KG1 (cell line): Measurements from ENCODE around the gene METTL8.
"Not testable (repeated sequence)": the region's sequence is repeated elsewhere in the genome, so short reads cannot be mapped to it uniquely, and the experiment has no call there.

Source experiments
- DNase-seq: peaks from one replicate; lab custom pipeline; 2025; lab: John Stamatoyannopoulos, UW

METTL8 gene

DNA sequence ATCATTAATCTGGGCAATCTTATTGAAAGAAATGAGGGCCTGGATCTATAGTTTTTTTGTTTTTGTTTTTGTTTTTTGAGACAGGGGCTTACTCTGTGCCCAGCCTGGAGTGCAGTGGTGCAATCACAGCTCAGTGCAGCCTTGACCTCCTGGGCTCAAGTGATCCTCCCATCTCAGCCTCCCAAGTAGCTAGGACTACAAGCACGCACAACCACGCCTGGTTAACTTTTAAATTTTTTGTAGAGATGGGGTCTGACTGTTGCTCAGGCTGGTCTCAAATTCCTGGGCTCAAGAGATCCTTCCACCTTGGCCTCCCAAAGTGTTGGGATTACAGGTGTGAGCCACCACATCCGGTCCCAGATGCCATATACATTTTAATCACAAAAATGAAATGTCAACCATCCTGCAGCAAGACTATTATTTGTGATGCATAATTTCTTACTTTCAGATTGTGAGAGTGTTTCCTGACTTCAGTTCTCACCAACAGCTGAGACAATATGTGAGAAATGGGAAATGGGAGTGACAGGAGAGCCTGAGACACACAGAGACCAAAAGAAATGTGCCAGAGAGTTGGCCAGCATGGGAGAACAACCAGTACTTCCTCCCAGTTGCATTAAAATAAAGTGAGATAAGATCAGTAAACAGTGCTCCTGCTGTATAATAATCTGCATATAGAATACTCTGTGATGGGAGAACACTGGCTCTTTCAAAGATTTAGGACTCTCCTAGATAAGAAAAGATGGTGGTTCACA lies 87.6 kb downstream of the METTL8 start:
- DNase-seq = no peak

DNA sequence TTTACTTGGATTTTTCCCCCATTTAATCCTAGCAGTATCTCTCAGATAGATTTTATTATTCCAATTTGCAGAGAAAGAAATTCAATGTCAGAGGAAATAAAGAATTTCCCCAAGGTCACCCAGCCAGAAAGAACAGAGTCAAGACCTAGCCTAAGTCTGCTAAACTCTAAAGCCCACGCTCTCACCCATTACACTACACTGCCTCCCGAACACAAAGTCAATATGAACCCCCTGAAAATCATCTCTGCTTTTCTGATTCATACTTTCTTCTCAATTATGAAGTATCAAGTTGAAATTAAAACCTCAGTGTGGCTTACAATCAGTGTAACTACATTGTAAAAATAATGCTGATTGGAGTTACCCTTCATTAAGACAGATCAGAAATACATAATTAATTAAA lies 89.6 kb downstream of the METTL8 start:
- DNase-seq = no peak

DNA sequence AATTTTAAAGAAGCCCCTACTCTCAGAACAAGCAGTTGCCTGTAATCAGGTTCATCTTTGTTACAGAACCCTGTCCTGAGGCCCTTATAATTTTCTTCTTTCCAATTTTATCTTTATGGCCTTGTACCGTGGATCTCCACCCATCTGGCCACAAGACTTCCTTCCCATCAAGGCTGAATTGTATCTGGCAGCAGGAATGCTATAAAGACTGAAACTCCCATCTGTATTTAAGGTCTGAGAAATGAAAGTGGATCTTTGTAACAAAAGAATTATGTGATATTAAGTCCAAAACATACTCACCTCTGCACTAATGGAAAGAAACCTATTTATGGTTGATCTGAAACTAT lies 91.8 kb downstream of the METTL8 start:
- DNase-seq = no peak

DNA sequence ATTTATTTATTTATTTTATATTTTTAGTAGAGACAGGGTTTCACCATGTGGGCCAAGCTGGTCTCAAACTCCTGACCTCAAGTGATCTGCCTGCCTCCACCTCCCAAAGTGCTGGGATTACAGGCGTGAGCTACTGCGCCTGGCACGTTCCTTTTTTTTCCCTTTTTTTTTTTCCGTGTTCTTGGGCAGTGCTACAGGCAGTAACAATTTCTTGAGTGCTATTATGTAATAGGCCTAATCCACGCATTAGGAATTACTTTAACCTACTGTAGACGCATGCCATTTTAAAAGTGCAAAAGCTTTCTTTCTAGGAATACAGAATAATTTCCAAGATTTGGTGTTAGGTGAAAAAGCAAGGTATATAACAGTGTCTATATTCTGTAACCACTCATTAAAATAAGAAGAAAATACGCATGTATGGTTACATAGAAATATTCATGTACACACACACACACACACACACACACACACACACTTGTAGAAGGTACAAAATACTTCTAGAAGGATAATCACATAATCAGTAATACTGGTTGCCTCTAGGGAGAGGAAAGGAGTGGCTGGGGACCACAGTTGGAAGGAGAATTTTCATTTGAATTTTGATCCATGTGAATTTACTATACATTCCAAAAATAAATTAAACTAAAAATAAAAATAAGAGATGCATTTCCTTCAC lies 92.3 kb downstream of the METTL8 start:
- no peak for DNase-seq

DNA sequence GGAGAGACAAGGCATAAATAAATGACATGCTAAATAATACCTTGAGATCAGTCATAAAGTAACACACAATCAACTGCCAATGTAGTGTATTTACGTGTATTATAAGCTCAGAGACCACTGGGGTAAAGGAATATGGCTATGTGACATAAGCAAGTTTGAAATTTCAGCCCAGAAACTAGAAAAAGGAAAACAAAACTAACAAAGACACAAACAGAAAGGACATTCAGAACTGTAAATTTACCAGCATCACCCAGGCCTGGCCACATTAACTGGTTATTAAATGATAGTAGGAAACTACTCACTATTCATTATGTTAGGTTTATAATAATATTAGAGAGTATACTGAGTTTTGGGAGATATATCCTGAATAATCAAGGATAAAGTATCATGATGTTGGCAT lies 98.8 kb downstream of the METTL8 start:
- DNase-seq = no peak

DNA sequence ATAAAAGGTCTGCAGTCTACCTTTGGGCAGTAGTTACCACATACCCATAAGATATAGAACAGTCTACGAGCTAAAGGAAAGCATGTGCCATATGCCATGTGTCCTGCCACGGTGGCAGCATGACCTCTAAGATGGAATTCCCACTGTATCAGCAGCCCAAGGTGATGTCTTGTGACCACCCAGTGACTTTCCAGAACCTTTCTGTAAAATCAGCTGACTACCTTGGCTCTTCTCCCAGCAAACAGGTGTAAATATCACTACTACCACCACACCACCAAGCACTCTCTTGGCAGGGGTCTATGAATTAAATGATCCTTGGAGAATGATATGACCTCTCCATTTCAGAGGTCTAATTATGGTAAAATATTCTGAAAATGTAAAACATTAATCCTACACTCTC lies 99.6 kb downstream of the METTL8 start:
- no peak for DNase-seq

DNA sequence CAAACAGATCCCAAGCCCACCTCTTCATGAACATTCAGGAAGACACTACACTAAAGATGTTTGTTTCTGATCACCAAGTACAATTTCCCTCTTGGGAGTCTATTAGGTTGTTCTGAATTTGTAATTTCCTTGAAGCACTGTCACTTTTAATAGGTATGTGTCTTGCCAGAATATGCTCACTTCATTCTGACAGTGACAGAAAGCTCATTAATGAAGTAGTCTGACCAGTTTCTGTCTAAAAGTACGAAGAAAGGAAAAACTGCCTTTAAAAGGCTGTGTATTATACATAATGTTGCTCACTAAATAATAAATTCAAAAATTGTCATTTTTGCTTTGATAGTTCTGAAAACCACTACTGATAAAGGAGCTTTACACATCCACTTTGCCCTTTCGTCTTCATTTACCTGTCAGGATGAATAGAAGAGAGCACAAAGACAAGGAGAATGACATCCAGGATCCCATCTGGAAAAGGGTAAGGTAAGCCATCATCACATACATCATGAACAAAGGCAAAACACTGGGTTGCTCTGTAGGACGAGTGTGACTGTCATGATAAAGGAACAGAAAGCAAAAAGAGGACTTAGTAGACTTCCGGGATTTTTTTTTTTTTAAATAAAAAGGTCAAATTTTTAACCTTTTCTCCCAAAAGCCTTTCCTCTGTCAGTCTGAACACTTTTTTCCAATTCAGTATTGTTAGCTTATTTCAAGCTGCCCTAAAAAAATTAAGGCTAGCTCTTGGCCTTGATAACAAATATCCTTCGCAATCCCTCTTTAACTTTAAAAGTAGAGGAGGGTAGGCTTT lies 103.4 kb downstream of the METTL8 start:
- no peak for DNase-seq

DNA sequence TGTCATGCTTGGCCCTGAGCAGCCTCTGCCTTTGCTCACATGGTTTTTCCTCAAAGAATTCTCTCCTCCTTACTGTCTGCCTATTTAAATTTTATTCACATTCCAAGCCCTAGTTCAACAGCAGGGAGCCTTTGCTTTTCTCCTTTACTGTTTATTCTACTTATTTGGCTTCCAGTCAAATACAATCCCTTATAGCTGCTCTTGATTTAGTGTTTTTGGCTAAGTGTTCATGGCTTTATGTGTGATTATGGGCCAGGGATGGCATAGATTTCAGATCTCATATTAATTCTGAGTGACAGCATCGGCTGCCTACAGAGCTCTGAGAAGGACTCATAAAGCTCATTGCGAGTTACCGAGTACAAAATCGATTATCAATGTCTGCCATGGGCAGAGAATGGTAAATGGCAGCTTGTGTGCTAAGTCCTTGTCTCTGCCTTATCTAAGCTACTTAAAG lies 106.7 kb downstream of the METTL8 start:
- no peak for DNase-seq

DNA sequence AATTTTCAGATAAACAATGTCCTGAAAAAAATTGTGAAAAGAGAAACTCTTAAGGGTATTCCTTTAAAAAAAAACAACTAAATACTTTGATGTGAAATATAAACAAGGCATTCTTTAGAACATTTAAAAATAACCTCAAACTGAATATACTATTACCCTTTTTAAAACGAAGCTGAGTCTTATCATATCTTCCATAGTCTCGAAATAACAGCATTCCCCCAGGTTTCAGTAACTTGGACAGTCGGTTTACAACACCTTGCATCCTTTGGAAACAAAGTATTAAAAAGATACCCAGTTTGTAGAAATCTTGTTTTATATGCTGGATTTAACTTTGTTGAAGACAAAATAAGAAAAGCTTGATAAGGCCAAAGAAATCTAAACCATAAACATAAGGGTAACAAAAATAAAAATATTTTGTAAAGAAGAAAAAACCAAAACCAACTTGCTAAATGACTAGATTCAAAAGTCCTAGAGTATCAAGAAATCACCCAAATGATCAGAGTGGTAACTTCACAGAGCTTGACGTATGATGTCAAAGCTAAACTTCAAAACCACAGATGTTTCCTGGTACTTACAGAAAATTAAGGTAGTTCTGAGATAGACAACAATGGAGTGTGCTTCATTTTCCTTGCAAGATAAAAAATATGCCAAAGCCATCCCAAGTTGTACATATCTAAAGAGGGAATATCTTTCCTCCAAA lies 107.8 kb downstream of the METTL8 start:
- no peak for DNase-seq

DNA sequence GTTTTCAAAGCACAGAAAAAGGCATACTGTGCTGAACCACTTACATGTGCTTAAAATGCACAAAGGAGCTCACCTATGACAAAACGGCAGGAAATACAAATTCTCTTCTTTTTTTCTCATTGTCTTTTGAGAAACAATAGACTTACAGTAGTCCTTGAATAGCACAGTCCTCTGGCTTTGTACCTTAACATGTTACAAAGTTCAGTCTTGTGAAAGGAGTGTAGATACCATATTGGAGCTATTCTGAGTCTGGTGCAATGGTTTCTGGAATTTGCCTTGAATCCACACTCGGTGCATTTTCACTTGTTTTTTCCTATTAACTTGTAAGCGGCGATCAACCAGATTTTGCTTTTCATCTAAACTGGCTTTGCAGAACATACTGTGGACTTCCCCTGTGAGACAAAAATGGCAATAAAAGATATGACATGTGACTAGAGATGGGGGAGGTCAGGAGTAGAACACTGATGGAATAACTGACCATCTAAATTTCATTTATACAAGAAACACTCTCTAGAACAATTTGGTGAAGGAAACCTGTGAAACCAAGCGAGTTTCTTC lies 109.7 kb downstream of the METTL8 start:
- no peak for DNase-seq

DNA sequence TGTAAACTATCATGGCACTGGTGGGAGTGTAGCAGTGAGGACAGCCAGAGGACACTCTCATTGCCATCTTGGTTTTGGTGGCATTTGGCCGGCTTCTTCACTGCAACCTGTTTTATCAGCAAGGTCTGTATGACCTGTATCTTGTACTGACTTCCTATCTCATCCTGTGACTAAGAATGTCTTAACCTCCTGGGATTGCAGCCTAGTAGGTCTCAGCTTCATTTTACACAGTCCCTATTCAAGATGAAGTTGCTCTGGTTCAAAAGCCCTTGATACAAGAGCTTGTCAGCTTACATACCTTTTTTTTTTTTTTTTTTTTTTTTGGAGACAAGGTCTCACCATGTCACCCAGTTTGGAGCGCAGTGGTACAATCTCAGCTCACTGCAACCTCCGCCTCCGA lies 110.9 kb downstream of the METTL8 start:
- DNase-seq = no peak

DNA sequence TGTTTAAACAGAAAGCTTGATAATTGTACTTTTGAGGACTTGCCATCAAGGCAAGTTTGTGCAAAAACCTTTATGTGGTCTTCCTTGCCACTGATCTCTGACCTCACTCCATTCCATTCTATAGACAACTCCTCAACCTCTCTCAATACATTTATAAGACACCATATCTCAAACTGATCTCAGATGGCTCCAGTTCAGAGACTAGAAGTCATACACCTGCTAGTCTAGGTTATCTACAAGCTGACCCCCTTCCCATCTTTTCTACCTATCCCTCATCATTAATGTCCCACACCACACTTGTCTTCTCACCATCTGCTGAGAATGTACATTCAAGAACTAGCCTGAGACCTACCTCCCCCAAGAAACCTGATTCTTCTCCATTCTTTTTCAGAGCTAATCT lies 113.1 kb downstream of the METTL8 start:
- no peak for DNase-seq

DNA sequence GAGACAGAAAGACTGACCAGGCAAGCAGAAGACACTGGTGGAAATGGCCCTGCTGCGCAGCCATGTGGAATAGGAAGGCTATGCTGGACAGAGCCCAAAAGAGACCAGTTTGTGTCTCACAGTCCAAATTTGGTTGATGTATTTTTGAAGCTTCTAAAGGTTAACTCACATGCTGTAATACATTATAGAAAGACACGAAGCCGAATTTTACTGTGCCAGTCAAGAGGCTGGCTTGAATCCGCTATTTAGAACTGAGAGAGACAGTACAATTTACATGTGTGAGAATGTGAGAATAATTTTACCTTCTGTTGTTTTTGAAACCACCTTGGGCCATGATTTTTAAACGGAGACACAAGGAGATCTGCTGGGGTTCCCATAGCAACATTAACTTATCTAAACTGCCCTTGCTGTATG lies 113.6 kb downstream of the METTL8 start:
- DNase-seq = no peak

DNA sequence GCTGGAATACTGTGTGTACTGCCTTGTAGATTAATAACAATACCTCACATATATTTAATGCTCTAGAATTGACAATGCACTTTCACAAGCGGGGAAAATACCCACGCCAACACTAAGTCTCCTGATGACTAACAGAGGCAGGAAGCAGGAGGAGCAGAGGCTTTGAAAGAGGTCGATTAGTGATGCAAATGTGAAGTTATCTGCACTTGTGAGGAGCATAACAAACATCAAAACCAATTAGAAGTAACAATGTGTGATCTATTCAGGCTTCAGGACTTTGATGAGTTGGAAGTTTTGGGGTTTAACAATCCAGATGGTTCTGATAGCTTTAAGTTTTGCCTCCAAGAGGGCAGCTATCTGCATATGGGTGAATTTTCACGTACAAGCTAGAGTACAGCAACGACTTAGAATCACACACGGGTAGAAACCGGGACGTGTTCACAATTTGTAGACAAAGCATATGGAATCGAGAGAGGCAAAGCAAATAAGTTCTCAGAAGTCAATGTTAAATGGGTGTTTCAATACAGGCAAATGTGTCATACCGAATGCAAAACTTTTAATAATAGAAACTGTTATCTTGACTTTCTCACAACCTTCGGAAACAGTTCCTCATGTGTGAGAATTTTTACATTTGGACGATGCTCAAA lies 114.5 kb downstream of the METTL8 start:
- no peak for DNase-seq

DNA sequence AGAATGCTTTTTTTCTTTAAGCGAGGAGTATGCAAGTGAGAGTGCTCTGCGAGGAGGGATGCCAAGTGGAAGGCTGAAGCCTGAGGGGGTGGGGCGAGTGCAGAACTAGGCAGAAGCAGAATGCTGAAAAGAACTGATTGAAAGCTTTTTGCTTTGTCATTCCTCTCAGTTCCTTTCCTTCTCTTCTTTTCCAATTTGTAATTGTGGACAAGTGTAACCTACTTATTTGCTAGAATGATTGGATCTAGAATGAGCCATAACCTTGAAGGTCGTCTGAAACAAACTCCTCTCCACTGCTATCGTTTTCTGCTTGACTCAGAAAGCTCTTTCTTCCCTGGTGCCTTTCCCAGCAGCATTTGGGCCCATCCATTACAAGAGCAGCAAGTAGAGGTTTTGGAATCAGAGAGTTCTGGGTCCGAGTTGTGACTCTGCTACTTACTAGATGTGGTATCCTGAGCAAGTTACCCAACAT lies 115.3 kb downstream of the METTL8 start:
- no peak for DNase-seq

DNA sequence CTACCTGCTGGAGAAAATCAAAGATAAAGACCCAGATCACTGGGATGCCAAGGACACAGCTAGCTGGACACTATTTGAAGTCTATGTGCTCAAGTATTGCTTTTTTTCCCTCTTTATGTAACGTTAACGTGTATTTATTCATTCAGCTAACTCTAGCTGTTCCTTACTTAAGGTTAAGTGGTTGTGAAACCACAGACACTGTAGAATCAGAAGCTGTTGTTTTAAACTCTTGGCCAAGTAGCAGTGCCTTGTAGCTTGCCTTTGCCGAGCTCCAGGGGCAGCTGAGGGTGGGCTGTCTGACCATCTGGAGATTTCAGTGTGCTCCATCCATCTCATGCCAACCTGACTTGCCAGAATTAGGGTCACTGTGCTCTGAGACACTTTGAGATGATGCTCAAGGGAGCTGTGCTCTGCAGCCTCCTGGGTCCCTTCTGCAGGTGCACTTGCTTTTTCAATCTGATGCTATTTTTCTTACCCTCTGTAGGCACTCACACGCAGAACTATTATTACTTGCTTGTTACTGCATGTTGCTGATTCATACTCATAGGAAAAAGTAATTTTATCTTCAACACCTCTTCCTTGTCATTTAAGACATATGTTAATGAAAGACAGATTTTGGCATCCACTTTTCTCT lies 116.2 kb downstream of the METTL8 start:
- DNase-seq = no peak

DNA sequence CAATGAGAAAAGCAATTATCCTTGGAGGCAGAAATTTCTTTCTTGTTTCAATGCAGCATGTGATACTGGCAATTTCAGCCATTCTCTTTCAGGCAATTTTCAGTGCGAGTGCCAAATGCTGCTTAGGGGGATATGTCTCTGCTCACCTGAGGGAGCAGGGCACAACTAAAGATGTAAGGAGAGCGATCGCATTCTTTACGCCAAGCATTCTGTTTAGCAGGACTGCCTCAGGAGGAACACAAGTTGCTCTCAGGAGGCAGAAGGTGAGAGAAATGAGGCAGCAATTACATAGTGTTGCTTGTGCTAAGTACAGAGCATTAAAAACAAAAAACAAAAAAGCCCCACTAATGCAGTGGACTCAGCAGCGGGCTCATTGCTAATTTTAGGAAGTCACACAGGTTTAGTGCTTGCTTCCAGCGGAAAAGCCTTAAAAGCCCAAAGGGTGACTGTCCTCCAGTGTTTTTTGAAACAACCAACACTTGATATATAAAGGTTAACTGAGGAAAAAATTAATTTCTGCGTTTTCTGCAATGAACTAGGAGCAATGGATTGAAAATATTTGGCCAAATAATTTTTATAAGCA lies 116.9 kb downstream of the METTL8 start:
- DNase-seq = no peak

DNA sequence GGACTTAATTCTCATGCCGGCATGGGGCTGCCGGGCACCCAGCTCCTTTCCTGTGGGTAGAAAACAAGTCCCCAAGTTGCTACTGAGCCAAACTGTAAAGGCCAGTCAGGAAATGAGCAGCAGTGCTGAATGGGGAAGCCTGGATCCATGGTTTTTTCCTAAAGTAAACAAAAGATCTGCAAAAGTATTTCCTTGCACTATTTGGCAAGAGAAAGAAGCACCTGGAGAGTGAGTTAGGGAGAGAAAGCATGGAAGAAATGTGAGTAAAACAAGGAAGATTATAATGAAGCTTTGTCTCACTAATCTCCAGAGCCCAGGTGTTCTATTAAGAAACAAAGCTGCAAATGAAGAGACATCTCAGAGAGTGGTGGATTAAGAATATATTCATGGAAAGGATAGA lies 117.6 kb downstream of the METTL8 start:
- no peak for DNase-seq

DNA sequence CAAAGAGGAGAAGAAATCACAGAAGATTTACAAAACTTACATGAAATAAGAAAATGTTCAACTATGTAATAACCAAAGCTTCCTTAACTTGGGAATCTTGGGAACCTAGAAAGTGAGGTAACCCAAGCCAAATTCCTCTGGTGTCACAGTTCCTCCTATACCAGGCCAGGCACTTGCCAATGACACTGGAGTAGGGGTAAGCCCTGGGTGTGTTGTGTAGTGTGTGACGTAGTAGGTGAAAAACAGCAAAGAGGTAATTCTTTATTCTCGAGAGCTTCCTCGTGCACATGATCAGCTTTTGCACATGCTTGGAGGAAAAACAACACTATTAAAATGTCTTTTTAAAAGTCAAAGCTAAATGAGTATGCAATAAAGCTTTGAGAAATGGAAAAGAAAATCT lies 118.0 kb downstream of the METTL8 start:
- DNase-seq = no peak

DNA sequence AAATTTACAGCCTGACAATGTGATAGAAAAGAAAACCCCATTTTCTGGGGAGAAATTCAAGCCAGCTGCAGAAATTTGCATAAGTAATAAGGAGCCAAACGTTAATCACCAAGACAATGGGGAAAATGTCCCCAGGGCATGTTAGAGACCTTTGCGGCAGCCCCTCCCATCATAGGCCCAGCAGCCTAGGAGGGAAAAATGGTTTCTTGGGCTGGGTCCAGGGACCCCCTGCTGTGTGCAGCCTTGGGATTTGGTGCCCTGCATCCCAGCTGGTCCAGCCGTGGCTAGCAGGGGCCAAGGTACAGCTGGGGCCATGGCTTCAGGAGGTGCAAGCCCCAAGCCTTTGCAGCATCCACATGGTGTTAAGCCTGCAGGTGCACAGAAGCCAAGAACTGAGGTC lies 121.6 kb downstream of the METTL8 start:
- not testable (repeated sequence) for DNase-seq

DNA sequence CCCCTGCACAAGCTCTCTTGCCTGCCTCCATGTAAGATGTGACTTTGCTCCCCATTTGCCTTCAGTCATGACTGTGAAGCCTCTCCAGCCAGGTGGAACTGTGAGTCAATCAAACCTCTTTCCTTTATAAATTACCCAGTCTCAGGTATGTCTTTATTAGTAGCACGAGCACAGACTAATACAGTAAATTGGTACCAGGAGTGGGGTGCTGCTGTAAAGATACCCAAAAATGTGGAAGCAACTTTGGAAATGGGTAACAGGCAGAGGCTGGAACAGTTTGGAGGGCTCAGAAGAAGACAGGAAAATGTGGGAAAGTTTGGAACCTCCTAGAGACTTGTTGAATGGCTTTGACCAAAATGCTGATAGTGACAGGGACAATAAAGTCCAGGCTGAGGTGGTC lies 122.2 kb downstream of the METTL8 start:
- DNase-seq = not testable (repeated sequence)
